ENCODE measurements around the gene PLXNA3. TPM values are rescaled to one million over a fixed set of nuclear protein-coding genes. Genes with fewer than 3 reads are reported as not detected.

Gene PLXNA3
- total RNA-seq, 1 donor from 2014 or later, result 14.6 TPM

DNA sequence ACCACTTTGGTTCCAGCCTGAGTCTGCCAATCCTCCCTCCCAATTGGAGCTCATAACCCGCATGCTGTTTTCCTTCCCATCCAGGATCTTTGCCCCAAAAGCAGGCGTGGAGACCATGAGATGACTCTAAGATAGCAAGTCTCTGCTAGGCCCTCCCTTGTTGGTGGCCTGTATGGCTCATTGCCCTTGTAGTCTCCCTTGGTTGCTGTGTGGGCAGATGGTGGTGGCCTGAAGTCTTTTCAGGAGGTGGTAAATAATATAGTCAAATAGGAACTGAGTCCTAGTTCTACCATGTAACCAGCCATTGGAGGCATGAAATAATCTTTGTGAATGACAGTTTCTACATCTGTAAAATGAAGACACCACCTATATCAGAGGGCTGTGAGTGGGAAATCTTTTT is 28.4 kb upstream of the PLXNA3 start:
- no peak for DNase-seq (ENCODE audit: low read depth)
- no peak for TF ChIP-seq CTCF (conservative IDR thresholded peaks at IDR 0.05; ENCODE audit: low read depth, low read length)
- H3K4me3 ChIP-seq (ENCODE audit: low read depth, low read length), result peak overlapping the region; percentile 71

GRCh38 chrX:154430479-154430878 is 27.6 kb upstream of the PLXNA3 start:
- TF ChIP-seq CTCF (conservative IDR thresholded peaks at IDR 0.05; ENCODE audit: low read depth, low read length), result no peak
- no peak for DNase-seq (ENCODE audit: low read depth)
- no peak overlapping the region for H3K4me3 ChIP-seq (ENCODE audit: low read depth, low read length)

GRCh38 chrX:154430916-154431315 is 27.2 kb upstream of the PLXNA3 start:
- DNase-seq (ENCODE audit: low read depth), result no peak
- TF ChIP-seq CTCF (conservative IDR thresholded peaks at IDR 0.05; ENCODE audit: low read depth, low read length), result no peak
- no peak overlapping the region for H3K4me3 ChIP-seq (ENCODE audit: low read depth, low read length)

DNA sequence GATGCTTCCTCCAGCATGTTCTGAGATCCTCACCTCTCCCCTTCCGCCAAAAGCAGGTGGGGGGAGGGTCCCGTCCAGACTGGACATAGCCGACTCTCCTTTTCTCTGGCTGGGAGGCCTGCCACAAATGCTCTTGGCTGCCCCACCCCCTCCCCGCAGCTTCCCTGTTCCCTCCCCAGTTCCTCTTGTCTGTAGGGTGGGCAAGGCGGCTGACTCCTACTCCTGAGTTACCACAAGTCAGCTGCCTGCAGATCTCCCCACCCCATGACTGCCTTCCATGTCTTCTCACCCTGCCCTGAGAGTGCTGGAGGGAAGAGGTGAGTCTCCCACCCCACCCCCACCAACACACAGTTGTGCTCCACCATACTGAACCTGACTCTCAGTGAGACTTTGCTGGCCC is 26.7 kb upstream of the PLXNA3 start:
- H3K4me3 ChIP-seq (ENCODE audit: low read depth, low read length), result no peak overlapping the region
- TF ChIP-seq CTCF (conservative IDR thresholded peaks at IDR 0.05; ENCODE audit: low read depth, low read length), result no peak
- DNase-seq (ENCODE audit: low read depth), result no peak

DNA sequence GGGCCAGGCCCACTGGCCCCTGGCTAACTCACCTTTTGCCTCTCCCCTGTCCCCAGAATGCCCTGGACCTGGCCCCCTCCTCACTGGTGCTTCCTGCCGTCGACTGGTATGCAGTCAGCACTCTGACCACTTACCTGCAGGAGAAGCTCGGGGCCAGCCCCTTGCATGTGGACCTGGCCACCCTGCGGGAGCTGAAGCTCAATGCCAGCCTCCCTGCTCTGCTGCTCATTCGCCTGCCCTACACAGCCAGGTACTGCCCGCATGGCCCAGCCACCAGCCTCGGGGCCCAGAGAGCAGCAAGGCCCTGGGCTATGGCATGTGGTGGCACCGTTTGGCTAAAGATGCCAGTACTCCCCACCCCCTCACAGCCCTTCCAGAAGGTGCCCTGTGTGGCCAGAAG is 25.9 kb upstream of the PLXNA3 start:
- TF ChIP-seq CTCF (conservative IDR thresholded peaks at IDR 0.05; ENCODE audit: low read depth, low read length), result no peak
- no peak overlapping the region for H3K4me3 ChIP-seq (ENCODE audit: low read depth, low read length)
- DNase-seq (ENCODE audit: low read depth), result no peak

- H3K4me3 ChIP-seq (ENCODE audit: low read depth, low read length), result no peak overlapping the region
- TF ChIP-seq CTCF (conservative IDR thresholded peaks at IDR 0.05; ENCODE audit: low read depth, low read length), result no peak
- no peak for DNase-seq (ENCODE audit: low read depth)
These were observed 24.5 kb upstream of the PLXNA3 start for GRCh38 chrX:154433605-154434004.

DNA sequence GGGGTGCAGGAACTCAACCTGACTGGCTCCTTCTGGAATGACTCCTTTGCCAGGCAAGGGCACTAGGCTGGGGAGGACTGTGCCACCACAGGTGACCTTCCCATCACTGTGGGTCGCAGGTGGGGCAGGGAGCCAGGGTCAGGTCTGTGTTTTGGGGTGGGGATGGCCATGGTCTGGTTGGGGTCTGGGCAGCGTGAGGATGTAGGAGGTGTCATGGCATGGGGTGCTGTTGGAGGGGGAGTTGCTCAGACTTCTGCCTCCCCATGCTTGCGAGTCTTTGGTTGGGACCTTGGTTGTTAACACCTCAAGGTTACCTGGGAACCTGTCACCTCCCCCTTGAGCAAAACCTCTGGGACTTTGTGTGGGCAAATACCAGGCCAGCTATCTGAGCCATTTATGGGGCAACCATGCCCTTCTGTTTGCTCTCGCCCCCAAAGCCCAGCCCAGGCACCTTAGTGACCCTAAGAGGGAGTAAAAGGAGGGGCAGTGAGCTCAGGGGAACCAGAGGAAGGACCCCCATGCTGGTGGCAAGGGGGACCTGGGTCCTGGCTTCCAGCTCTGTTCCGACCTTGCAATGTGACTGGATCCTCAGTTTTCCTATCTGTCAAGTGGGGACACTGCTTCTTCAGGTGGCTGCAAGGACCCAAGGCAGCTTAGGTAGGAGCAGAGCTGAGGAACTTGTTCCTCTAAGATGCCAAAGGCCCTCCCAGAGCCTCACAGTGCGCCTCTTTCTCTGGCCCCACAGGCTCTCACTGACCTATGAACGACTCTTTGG is 23.5 kb upstream of the PLXNA3 start:
- no peak overlapping the region for H3K4me3 ChIP-seq (ENCODE audit: low read depth, low read length)
- no peak for DNase-seq (ENCODE audit: low read depth)
- no peak for TF ChIP-seq CTCF (conservative IDR thresholded peaks at IDR 0.05; ENCODE audit: low read depth, low read length)
